ENCODE data around the gene SPON1.
"Not testable (repeated sequence)": the region's sequence is repeated elsewhere in the genome, so short reads cannot be mapped to it uniquely, and the experiment has no call there.

SPON1 gene

DNA sequence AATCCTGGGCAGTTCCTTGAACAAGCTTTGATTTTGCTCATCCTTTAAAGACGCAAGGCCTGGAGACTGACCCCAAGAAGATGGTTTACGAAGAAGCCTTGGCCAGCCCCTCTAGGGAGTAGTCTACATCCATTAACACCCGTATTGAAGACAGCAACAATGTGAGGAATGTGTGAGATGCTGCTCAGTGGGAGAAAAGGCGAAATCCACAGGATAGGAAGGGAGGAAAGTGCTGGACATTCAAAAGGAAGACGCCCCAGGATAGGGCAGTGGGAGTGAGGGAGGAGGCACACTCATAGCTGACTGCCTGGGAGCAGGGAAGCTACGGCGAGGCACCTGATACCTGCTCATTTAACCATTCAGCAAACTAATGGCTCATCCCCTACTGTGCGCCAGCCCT is 282.4 kb downstream of the SPON1 start:
- no peak for DNase-seq (ENCODE audit: low spot score)

DNA sequence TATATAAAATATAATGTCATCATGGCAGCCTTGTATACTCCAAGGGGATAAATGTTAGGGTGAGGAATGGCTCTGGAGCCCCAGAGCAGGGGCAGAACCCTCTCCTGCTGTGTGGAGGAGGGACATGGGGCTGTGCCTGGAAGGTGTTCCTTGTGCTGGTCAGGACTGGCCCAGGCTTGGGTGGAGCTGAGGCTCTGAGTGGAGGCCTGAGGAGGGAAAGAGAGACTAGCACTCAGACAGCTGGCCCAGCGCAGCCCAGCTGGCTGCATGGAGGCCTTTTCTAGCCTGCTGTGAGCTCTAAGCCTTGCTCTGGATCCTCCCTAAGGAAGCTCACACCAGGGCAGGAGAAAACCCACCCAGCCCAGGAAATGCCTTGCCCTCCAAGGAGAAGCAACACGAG is 282.9 kb downstream of the SPON1 start:
- DNase-seq (ENCODE audit: low spot score), result no peak

DNA sequence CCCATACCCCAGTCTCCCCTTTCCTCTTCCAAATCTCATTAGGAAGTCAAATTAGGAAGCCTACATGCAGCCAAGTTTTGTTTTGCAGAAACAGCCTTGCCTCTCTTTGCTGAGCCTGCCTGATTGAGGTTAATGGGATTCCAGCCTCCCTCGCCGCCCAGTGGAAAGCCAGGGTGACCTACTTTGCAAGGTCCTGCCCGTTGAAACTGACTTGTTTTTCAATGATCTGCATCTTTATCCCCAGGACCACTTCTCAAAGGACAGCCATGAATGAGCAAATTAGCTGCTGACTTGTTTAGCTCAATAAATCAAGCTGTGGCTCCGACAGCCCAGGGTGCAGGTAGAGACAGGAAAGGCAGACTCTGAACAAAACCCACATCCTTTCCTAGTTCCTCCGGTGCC is 286.1 kb downstream of the SPON1 start:
- DNase-seq (ENCODE audit: low spot score), result no peak

DNA sequence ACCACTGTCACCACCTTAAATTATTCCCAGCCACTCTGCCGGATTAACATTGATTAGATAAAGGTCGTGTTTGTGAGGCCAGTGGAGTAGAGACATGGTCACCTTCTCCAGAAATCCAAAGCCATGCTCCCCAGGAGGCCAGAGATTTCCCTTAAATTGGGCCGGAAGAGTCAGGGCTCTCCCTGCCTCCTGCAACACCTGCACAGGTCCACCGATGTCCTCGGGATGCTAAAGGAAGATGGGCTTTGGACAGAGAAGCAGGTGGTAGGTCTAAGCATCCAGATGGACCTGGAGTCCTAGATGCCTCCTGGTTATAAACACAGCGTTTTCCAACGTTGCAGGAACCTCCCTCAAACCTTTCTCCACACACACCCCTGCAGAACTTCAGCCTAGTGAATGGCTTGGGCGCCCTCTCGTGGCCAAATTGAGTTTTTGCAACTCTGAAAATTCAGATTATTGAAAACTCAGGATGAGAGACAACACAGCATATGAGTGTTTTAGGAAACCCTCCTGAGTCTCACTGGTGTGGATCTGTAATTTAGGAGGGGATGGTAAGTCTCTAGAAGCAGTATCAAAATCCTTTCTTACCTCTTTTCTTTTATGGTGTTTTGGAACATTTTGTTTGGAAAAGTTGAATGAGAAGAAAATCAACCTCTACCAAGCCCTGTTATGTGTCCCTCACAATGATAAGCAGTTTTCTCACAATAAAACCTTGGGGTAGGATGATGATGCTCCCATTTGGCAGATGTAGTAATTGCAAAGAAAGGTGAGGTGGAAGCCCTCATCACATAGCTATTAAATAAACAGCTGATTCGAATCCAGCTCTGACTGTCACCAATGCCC is 286.8 kb downstream of the SPON1 start:
- peak; percentile 63 for DNase-seq (ENCODE audit: low spot score)

GRCh38 chr11:14251754-14252153 is 289.2 kb downstream of the SPON1 start:
- DNase-seq (ENCODE audit: low spot score), result no peak

GRCh38 chr11:14252501-14252900 is 290.0 kb downstream of the SPON1 start:
- not testable (repeated sequence) for DNase-seq (ENCODE audit: low spot score)

- DNase-seq (ENCODE audit: low spot score), result no peak
Observed at GRCh38 chr11:14253421-14253820, 290.9 kb downstream of the SPON1 start.

- no peak for DNase-seq (ENCODE audit: low spot score)
Observed at GRCh38 chr11:14253840-14254239, 291.3 kb downstream of the SPON1 start.

- no peak for DNase-seq (ENCODE audit: low spot score)
Observed at GRCh38 chr11:14254533-14255237, 292.2 kb downstream of the SPON1 start.

GRCh38 chr11:14255238-14255534 is 292.7 kb downstream of the SPON1 start:
- DNase-seq (ENCODE audit: low spot score), result no peak

DNA sequence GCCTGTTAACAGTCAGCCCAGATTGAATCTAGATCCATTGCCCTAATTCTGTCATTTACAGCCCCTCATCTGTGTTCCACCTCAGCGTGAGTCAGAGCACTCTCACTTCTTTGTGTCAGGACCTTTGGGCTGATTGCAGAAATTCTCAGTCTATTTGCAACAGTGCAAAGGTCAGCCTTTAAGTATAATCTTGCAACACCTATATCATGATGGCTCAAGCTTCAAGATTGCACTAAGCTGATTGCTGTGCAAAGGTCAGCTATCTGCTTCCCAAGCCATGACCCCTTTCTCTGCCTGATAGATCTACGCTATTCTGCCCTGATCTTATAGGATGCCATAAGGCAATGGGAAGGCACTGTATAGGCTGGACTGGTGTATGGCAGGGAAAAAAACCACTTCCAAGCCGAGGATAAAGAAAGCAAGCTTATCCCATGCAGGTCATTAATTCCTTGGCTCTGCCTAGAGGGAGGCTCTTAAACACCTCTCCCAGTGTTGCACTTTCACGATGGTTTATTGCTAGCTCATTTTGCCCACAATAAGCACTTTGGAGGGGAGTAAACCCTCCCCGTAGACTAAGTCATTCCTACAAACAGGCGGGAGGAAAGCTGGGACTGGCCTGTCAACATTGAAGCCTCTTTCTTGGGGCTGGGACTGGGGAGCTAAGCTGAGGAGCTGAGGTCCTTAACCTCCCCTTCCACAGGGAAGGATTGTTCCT is 295.9 kb downstream of the SPON1 start:
- DNase-seq (ENCODE audit: low spot score), result no peak

- no peak for DNase-seq (ENCODE audit: low spot score)
Observed at GRCh38 chr11:14259186-14259784, 296.8 kb downstream of the SPON1 start.

GRCh38 chr11:14259878-14260277 is 297.4 kb downstream of the SPON1 start:
- no peak for DNase-seq (ENCODE audit: low spot score)

DNA sequence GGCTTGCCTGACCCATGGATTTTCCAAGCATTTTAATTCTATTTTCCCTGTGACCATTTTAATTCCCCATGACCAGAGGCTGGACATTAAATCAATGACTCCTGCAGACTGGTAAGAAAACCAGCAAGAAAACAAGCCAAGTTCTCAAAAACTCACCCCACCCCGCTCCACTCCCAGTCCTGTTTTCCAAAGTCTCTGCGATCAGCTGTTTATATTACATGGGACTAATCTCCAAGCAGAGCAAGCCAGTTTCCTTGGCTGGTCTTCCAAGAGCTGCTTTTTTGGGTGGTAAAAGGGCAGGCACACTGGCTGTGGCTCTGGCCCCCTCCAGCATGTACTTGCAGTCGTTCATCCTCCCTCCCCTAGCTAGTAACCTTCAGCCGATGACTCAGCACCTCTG is 298.5 kb downstream of the SPON1 start:
- DNase-seq (ENCODE audit: low spot score), result no peak

DNA sequence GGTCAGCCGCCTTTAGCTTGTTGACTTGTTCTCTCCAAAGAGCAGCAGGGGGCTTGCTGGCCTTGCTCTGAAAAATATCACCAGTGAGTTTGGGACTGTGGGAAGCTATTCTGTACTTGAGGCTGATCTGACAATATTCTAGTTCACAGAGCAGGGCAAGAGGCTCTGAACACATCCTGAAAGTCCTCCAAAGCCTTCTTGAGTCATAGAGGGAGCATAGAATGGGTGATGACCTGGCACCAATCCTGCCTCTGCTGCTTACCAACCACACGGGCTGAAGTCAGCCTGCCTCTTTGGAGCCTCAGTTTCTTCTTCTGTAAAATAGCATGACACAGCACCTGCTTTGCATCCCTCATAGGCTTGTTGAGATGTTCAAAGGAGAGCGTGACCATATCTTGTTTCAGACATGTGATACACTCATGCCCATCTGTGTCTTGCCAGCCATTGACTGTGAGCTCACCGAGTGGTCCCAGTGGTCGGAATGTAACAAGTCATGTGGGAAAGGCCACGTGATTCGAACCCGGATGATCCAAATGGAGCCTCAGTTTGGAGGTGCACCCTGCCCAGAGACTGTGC is 299.8 kb downstream of the SPON1 start:
- DNase-seq (ENCODE audit: low spot score), result no peak

DNA sequence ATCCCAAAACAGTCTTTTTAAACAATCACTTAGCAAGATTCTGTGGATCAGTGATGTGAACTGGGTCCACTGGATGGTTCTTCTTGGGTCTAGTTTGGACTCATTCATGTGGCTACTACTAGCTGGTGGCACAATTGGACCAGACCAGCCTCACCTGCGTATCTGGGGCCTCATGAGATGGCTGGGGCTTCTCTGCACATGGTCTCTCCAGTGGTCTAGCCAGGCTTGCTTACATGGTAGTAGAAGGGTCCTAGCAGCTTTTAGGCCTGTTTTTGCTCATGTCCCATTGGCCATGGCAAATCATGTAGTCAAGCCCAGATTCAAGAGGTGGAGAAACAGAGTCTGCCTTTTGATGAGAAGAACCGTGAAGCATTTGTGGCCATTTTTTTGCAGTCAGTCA is 302.4 kb downstream of the SPON1 start:
- DNase-seq (ENCODE audit: low spot score), result no peak

GRCh38 chr11:14266622-14267021 is 304.1 kb downstream of the SPON1 start:
- no peak for DNase-seq (ENCODE audit: low spot score)

DNA sequence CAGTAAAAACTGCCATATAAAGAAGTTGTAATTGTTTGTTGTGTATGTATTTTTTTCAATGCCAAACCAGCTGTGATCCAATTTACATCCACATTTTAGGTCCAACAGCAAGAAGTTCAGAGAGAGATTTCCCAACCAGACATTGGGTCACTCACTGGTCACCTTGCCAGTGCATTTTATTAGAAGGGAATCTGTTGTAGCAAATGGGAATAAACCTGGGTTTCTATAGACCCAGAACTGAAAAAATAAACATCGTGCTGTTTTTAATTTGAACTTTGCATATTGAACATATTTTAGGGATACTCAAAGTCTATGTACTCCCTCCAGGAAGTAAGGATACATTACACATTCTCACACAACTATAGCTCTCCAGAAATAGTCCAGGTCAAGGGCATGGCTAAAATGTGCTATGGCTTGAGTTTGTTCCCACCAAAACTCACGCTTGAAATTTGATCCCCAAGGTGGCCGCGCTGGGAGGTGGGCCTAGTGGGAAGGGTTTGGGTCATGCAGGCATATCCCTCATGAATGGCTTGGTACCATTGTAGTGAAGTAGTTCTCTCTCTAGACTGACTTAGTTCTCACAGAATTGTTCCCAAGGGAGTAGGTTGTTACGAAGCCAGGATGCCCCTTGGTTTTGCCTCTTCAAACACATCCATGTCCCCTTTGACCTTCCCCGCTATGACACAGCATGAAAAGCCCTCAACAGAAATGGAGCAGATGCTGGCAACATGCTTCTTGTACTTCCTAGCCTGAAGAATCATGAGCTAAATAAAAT is 305.5 kb downstream of the SPON1 start:
- no peak for DNase-seq (ENCODE audit: low spot score)

- no peak for DNase-seq (ENCODE audit: low spot score)
Observed at GRCh38 chr11:14269692-14270573, 307.4 kb downstream of the SPON1 start.
